Measurements from ENCODE around the gene CBLL1. TPM values are rescaled to one million over a fixed set of nuclear protein-coding genes. Genes with fewer than 3 reads are reported as not detected.

The CBLL1 gene
- total and polyA plus RNA-seq, 2 of the 13 experiments (the other 11 are each of a cell fraction or from before 2014, with no cell fraction given) = 8.8 to 10.5 TPM

DNA sequence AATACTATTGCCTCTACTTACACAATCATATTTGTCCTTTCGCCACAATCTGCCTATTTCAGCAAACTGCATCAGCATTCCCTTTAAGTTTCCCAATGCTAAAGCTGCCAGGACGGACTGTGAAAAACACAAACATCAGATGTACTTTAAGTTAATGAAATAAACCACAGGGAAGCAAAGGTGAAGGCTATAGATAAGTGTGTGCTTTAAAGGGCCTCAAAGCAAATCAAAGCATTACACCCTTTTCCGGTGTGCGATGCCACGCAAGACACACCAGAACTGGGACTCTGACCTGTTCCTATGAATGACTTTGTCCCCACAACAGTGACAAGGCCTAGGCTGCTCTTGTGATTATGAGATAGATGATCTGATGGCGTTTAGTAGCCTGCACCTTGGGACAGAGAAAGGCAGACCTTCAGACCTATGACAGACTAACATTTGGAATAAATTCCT lies 35.7 kb downstream of the CBLL1 start (continued):
- TF ChIP-seq, protein P1, sequence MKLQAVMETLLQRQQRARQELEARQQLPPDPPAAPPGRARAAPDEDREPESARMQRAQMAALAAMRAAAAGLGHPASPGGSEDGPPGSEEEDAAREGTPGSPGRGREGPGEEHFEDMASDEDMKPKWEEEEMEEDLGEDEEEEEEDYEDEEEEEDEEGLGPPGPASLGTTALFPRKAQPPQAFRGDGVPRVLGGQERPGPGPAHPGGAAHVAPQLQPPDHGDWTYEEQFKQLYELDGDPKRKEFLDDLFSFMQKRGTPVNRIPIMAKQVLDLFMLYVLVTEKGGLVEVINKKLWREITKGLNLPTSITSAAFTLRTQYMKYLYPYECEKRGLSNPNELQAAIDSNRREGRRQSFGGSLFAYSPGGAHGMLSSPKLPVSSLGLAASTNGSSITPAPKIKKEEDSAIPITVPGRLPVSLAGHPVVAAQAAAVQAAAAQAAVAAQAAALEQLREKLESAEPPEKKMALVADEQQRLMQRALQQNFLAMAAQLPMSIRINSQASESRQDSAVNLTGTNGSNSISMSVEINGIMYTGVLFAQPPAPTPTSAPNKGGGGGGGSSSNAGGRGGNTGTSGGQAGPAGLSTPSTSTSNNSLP (IDR thresholded peaks at IDR 0.05; ENCODE audit: low read depth, low read length) = peak; percentile 93
- TF ChIP-seq ZNF543 (CRISPR knock-in tag; IDR thresholded peaks at IDR 0.05) (peak; percentile 83; the same call in 1 of the 2 replicates), ZEB1 (IDR thresholded peaks at IDR 0.05; ENCODE audit: insufficient replicate concordance, low read depth) (peak; percentile 42), RXRB (CRISPR knock-in tag; IDR thresholded peaks at IDR 0.05; ENCODE audit: borderline replicate concordance) (peak; percentile 96), MEF2D (CRISPR knock-in tag; IDR thresholded peaks at IDR 0.05) (peak; percentile 91), WIZ (CRISPR knock-in tag; IDR thresholded peaks at IDR 0.05) (no peak), TOE1 (CRISPR knock-in tag; IDR thresholded peaks at IDR 0.05) (0 out of 2 replicates have a peak, but pooled peaks have one; percentile 73), ZNF597 (CRISPR knock-in tag; IDR thresholded peaks at IDR 0.05) (no peak), SNAPC4 (CRISPR knock-in tag; IDR thresholded peaks at IDR 0.05) (no peak), ZNF776 (CRISPR knock-in tag; IDR thresholded peaks at IDR 0.05) (no peak), SMAD3 (CRISPR knock-in tag; IDR thresholded peaks at IDR 0.05) (peak; percentile 96), MAZ (IDR thresholded peaks at IDR 0.05; ENCODE audit: borderline replicate concordance, low read depth, low read length) (no peak), MAZ (CRISPR knock-in tag; IDR thresholded peaks at IDR 0.05; ENCODE audit: low read depth) (peak; percentile 54; the same call in 1 of the 2 replicates), ZNF83 (CRISPR knock-in tag; IDR thresholded peaks at IDR 0.05; ENCODE audit: borderline replicate concordance) (no peak), MTA3 (CRISPR knock-in tag; IDR thresholded peaks at IDR 0.05) (no peak), JARID2 (CRISPR knock-in tag; IDR thresholded peaks at IDR 0.05; ENCODE audit: insufficient replicate concordance) (no peak), POLR2AphosphoS2 (IDR thresholded peaks at IDR 0.05; ENCODE audit: low read depth, low read length) (no peak), ELF1 (CRISPR knock-in tag; IDR thresholded peaks at IDR 0.05) (peak; percentile 70; the same call in 1 of the 2 replicates)
- TF ChIP-seq, protein P2, sequence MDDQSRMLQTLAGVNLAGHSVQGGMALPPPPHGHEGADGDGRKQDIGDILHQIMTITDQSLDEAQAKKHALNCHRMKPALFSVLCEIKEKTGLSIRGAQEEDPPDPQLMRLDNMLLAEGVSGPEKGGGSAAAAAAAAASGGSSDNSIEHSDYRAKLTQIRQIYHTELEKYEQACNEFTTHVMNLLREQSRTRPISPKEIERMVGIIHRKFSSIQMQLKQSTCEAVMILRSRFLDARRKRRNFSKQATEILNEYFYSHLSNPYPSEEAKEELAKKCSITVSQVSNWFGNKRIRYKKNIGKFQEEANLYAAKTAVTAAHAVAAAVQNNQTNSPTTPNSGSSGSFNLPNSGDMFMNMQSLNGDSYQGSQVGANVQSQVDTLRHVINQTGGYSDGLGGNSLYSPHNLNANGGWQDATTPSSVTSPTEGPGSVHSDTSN (CRISPR knock-in tag; IDR thresholded peaks at IDR 0.05; ENCODE audit: borderline replicate concordance) = no peak
- TF ChIP-seq, protein P3, sequence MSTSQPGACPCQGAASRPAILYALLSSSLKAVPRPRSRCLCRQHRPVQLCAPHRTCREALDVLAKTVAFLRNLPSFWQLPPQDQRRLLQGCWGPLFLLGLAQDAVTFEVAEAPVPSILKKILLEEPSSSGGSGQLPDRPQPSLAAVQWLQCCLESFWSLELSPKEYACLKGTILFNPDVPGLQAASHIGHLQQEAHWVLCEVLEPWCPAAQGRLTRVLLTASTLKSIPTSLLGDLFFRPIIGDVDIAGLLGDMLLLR (CRISPR knock-in tag; IDR thresholded peaks at IDR 0.05) = no peak

Measured in HepG2 (cell line).